Vagina (tissue), 2 donors: Measurements from ENCODE around the gene IL2RG. TPM values are rescaled to one million over a fixed set of nuclear protein-coding genes. Genes with fewer than 3 reads are reported as not detected.

Experiments
- DNase-seq, 2 donors: peaks; one replicate each; pipeline ENCODE4 v3.0.0-alpha.2; 2017; ENCODE audit errors: extremely low spot score in 2 of 2
- H3K27ac ChIP-seq: fragments of 200-600 bp; sonication (generic); one replicate; pipeline ENCODE4 v1.5.1; 2019
- H3K27me3 ChIP-seq: fragments of 200-600 bp; sonication (generic); one replicate; pipeline ENCODE4 v1.5.1; 2019
- H3K36me3 ChIP-seq, 2 donors: fragments of 200-600 bp; sonication (generic); one replicate each; pipeline ENCODE4 v1.5.1; 2017 to 2019
- H3K4me1 ChIP-seq: fragments of 200-600 bp; sonication (generic); one replicate; pipeline ENCODE4 v1.5.1; 2019
- H3K4me3 ChIP-seq, 2 donors: fragments of 200-600 bp; sonication (generic); 1 replicate in 1 of 2; 2 replicates in 1 of 2; pipeline ENCODE4 v1.5.1; 2016 to 2019
- H3K9me3 ChIP-seq: fragments of 200-600 bp; sonication (generic); one replicate; pipeline ENCODE4 v1.5.1; 2019
- CTCF ChIP-seq, 3 experiments: fragments of 450-650 bp in 2 of 3; fragments of 200-600 bp in 1 of 3; sonication (generic) in 1 of 3; IDR thresholded peaks; one replicate each; pipeline ENCODE4 v1.5.1; 2017 to 2019; ENCODE audit warnings: antibody characterized with exemption in 3 of 3, mild to moderate bottlenecking in 2 of 3, moderate library complexity in 2 of 3
- POLR2A ChIP-seq, 2 donors: fragments of 450-650 bp; IDR thresholded peaks; one replicate each; pipeline ENCODE4 v1.6.1; 2017; ENCODE audit warnings: antibody characterized with exemption in 2 of 2, mild to moderate bottlenecking in 2 of 2, moderate library complexity in 2 of 2
- POLR2AphosphoS5 ChIP-seq, 2 donors: sonication (generic); formaldehyde crosslinking; IDR thresholded peaks; one replicate each; pipeline ENCODE4 v1.9.0; 2017; ENCODE audit warnings: antibody characterized with exemption in 2 of 2, mild to moderate bottlenecking in 2 of 2, low read depth in 1 of 2; ENCODE audit not compliant: insufficient read depth in 1 of 2
- intact Hi-C: fragments of 100-400 bp; cut with DNase I; formaldehyde crosslinking; loops from one replicate; pipeline ENCODE4 v1.15.1; 2023
- total RNA-seq: library from RNA; depleted of rRNA; stranded (reverse); fragments of >200 nt; gene quantifications from one replicate; pipeline ENCODE4 v1.2.3, GENCODE V29; 2016

IL2RG gene
- total RNA-seq, 1 donor from 2014 or later, result 4.2 TPM

GRCh38 chrX:71091263-71091662 lies 20.1 kb downstream of the IL2RG start:
- Histone ChIP-seq H3K27me3 (no peaks in the 10 kb centered on the region), H3K36me3 (no peaks in the 10 kb centered on the region), H3K4me1 (no peaks in the 10 kb centered on the region), H3K27ac (no peak overlapping the region), H3K9me3 (no peaks in the 10 kb centered on the region), H3K4me3 (no peak overlapping the region)
- intact Hi-C loops, result no loop called here
- no peak for DNase-seq
- no peak for TF ChIP-seq POLR2AphosphoS5 (IDR thresholded peaks at IDR 0.05; ENCODE audit: insufficient read depth in 1 of 2, low read depth in 1 of 2)

GRCh38 chrX:71085900-71086299 lies 25.5 kb downstream of the IL2RG start:
- Histone ChIP-seq H3K4me1 (no peaks in the 10 kb centered on the region), H3K9me3 (no peaks in the 10 kb centered on the region), H3K27ac (no peak overlapping the region), H3K4me3 (no peak overlapping the region), H3K27me3 (no peaks in the 10 kb centered on the region), H3K36me3 (no peaks in the 10 kb centered on the region)
- intact Hi-C loops, result no loop called here
- TF ChIP-seq CTCF (IDR thresholded peaks at IDR 0.05) (no peak), POLR2A (IDR thresholded peaks at IDR 0.05) (no peak), POLR2AphosphoS5 (IDR thresholded peaks at IDR 0.05; ENCODE audit: insufficient read depth in 1 of 2, low read depth in 1 of 2) (no peak)
- no peak for DNase-seq

- no peak for DNase-seq
- TF ChIP-seq CTCF (IDR thresholded peaks at IDR 0.05), result no peak
- no peak for TF ChIP-seq POLR2A (IDR thresholded peaks at IDR 0.05)
- no peak for TF ChIP-seq POLR2AphosphoS5 (IDR thresholded peaks at IDR 0.05; ENCODE audit: insufficient read depth in 1 of 2, low read depth in 1 of 2)
- H3K27me3 ChIP-seq, result no peaks in the 10 kb centered on the region
- H3K36me3 ChIP-seq, result no peaks in the 10 kb centered on the region
- H3K4me1 ChIP-seq, result no peaks in the 10 kb centered on the region
- intact Hi-C loops, result no loop called here
- H3K27ac ChIP-seq, result no peak overlapping the region
- no peaks in the 10 kb centered on the region for H3K9me3 ChIP-seq
- H3K4me3 ChIP-seq, result no peak overlapping the region
Observed at GRCh38 chrX:71082822-71083221, 28.6 kb downstream of the IL2RG start.

- Histone ChIP-seq H3K4me1 (no peaks in the 10 kb centered on the region), H3K9me3 (no peaks in the 10 kb centered on the region), H3K27ac (no peak overlapping the region), H3K27me3 (no peaks in the 10 kb centered on the region), H3K4me3 (no peak overlapping the region), H3K36me3 (no peaks in the 10 kb centered on the region)
- no peak for DNase-seq
- TF ChIP-seq POLR2A (IDR thresholded peaks at IDR 0.05) (no peak), POLR2AphosphoS5 (IDR thresholded peaks at IDR 0.05; ENCODE audit: insufficient read depth in 1 of 2, low read depth in 1 of 2) (no peak), CTCF (IDR thresholded peaks at IDR 0.05) (no peak)
- intact Hi-C loops, result no loop called here
Observed at GRCh38 chrX:71082124-71082647, 29.2 kb downstream of the IL2RG start.

GRCh38 chrX:71081330-71082123 lies 29.9 kb downstream of the IL2RG start:
- Histone ChIP-seq H3K4me3 (no peak overlapping the region), H3K4me1 (no peaks in the 10 kb centered on the region), H3K36me3 (no peaks in the 10 kb centered on the region), H3K9me3 (no peaks in the 10 kb centered on the region), H3K27me3 (no peaks in the 10 kb centered on the region), H3K27ac (no peak overlapping the region)
- TF ChIP-seq POLR2A (IDR thresholded peaks at IDR 0.05) (no peak), CTCF (IDR thresholded peaks at IDR 0.05) (no peak), POLR2AphosphoS5 (IDR thresholded peaks at IDR 0.05; ENCODE audit: insufficient read depth in 1 of 2, low read depth in 1 of 2) (no peak)
- intact Hi-C loops, result no loop called here
- DNase-seq, result no peak
